GM12878 (cell line): ENCODE measurements around the gene C21orf58. TPM values are rescaled to one million over a fixed set of nuclear protein-coding genes. Genes with fewer than 3 reads are reported as not detected.

Experiments used
- ATAC-seq: fragments of 200-7000 bp; cut with Tn5 transposase; 3 replicates; pipeline ENCODE4 v1.9.1; 2020; ENCODE audit warnings: mild to moderate bottlenecking, moderate library complexity
- BruUV-seq: library from RNA; stranded (reverse); fragments of 400-500 nt; replicated peaks from 2 replicates; lab custom pipeline; 2021; lab: Mats Ljungman, UMichigan
- CTCF ChIA-PET: fragments of 300-600 bp; sonication (Branson Sonifier 250); formaldehyde crosslinking; extraction: SDS; loops from one replicate; lab custom pipeline; 2021; ENCODE audit warnings: inconsistent platforms; lab: Yijun Ruan, JAX
- POLR2A ChIA-PET: fragments of 350-600 bp; formaldehyde crosslinking; extraction: SDS; loops from one replicate; lab custom pipeline; 2021; ENCODE audit warnings: inconsistent platforms; lab: Charles Lee
- RAD21 ChIA-PET: fragments of 300-600 bp; sonication (Branson Sonifier 250); formaldehyde crosslinking; loops from one replicate; lab custom pipeline; 2023; ENCODE audit warnings: antibody characterized with exemption; ENCODE audit not compliant: unreplicated experiment; lab: Charles Lee
- SMC1A ChIA-PET: fragments of 300-600 bp; sonication (Branson Sonifier 250); formaldehyde crosslinking; loops from one replicate; lab custom pipeline; 2023; ENCODE audit not compliant: unreplicated experiment, uncharacterized antibody; lab: Charles Lee
- DNase-seq: peaks from one replicate; pipeline ENCODE4 v3.0.0-alpha.2; 2011; ENCODE audit warnings: low read depth, low spot score
- FAIRE-seq: peaks from 3 replicates; lab custom pipeline; 2011; peaks lifted over from hg19 to GRCh38; lab: Jason Lieb, UNC
- H2AFZ ChIP-seq: 2 replicates; pipeline ENCODE4 v1.6.0; 2011; ENCODE audit warnings: low read depth, low read length, control low read depth; ENCODE audit not compliant: control insufficient read depth
- H3K27ac ChIP-seq: 2 replicates; pipeline ENCODE4 v1.5.1; 2011; ENCODE audit warnings: control low read depth; ENCODE audit not compliant: control insufficient read depth, insufficient read depth
- H3K27me3 ChIP-seq, 2 experiments: replicated peaks in 1 of 2; 2 replicates each; pipeline versions ENCODE4 v1.6.0 to v1.6.1; 2011; ENCODE audit warnings: low read length in 1 of 2; ENCODE audit not compliant: control insufficient read depth in 2 of 2, insufficient read depth in 2 of 2
- H3K36me3 ChIP-seq, 2 experiments: 2 replicates each; pipeline ENCODE4 v1.5.1; 2011; ENCODE audit warnings: low read length in 1 of 2; ENCODE audit not compliant: control insufficient read depth in 2 of 2, insufficient read depth in 2 of 2
- H3K4me1 ChIP-seq: 2 replicates; pipeline ENCODE4 v1.6.1; 2011; ENCODE audit warnings: mild to moderate bottlenecking, low read length, moderate library complexity, mixed read lengths; ENCODE audit not compliant: control insufficient read depth, insufficient read depth
- H3K4me2 ChIP-seq: 2 replicates; pipeline ENCODE4 v1.6.0; 2011; ENCODE audit warnings: control low read depth; ENCODE audit not compliant: control insufficient read depth, insufficient read depth
- H3K4me3 ChIP-seq: fragments of 200-600 bp; sonication (generic); 2 replicates; pipeline ENCODE4 v1.5.1; 2016
- H3K79me2 ChIP-seq: 2 replicates; pipeline ENCODE4 v1.6.0; 2011; ENCODE audit warnings: low read length; ENCODE audit not compliant: control insufficient read depth, insufficient read depth
- H3K9ac ChIP-seq: 2 replicates; pipeline ENCODE4 v1.8.0; 2011; ENCODE audit warnings: low read length, control low read depth, mixed read lengths; ENCODE audit not compliant: control insufficient read depth, insufficient read depth
- H3K9me3 ChIP-seq: replicated peaks from 3 replicates; pipeline ENCODE4 v1.5.1; 2011; ENCODE audit warnings: mild to moderate bottlenecking, low read length; ENCODE audit not compliant: control insufficient read depth, insufficient read depth
- H4K20me1 ChIP-seq: 2 replicates; pipeline ENCODE4 v1.6.0; 2011; ENCODE audit not compliant: control insufficient read depth, insufficient read depth
- CREM ChIP-seq: IDR thresholded peaks from 2 replicates; pipeline ENCODE4 v1.6.1; 2014; ENCODE audit warnings: antibody characterized with exemption, low read depth
- FOXM1 ChIP-seq: IDR thresholded peaks from 2 replicates; pipeline ENCODE4 v1.6.1; 2012; ENCODE audit warnings: low read depth, mild to moderate bottlenecking, inconsistent platforms, low read length, moderate library complexity
- KLF5 ChIP-seq: fragments of 450-650 bp; IDR thresholded peaks from 2 replicates; pipeline ENCODE4 v1.6.1; 2014; ENCODE audit warnings: mild to moderate bottlenecking; ENCODE audit not compliant: partially characterized antibody
- LARP7 ChIP-seq: fragments of 450-650 bp; IDR thresholded peaks from 2 replicates; pipeline ENCODE4 v1.6.1; 2017; ENCODE audit warnings: mild to moderate bottlenecking
- NFXL1 ChIP-seq: fragments of 450-650 bp; IDR thresholded peaks from 2 replicates; pipeline ENCODE4 v1.6.1; 2017; ENCODE audit warnings: antibody characterized with exemption, mild to moderate bottlenecking, borderline replicate concordance
- PAX8 ChIP-seq: fragments of 450-650 bp; IDR thresholded peaks from 2 replicates; pipeline ENCODE4 v1.6.1; 2017; ENCODE audit warnings: mild to moderate bottlenecking, moderate library complexity
- SPI1 ChIP-seq: IDR thresholded peaks from 2 replicates; pipeline ENCODE4 v1.6.1; 2011; ENCODE audit warnings: low read depth, mild to moderate bottlenecking, low read length, moderate library complexity, borderline replicate concordance; ENCODE audit not compliant: insufficient read depth
- STAT3 ChIP-seq: IDR thresholded peaks from 2 replicates; pipeline ENCODE4 v1.6.1; 2011; ENCODE audit warnings: low read depth, low read length, improper control_type of control experiment
- TCF12 ChIP-seq: IDR thresholded peaks from 2 replicates; pipeline ENCODE4 v1.6.1; 2011; ENCODE audit warnings: low read depth, mild to moderate bottlenecking, low read length
- WRNIP1 ChIP-seq: IDR thresholded peaks from 2 replicates; pipeline ENCODE4 v1.6.1; 2011; ENCODE audit warnings: low read depth, low read length, improper control_type of control experiment, borderline replicate concordance
- ZNF274 ChIP-seq: IDR thresholded peaks from one replicate; pipeline ENCODE4 v1.8.0; 2011; ENCODE audit not compliant: insufficient read length, insufficient read depth
- WGBS: methylation state at CpG from one replicate; pipeline ENCODE4 v1.1.6; 2016; ENCODE audit warnings: low lambda C conversion rate; ENCODE audit not compliant: insufficient replicate concordance, insufficient coverage; ENCODE audit errors: missing lambda C conversion rate; 5-methylcytosine and 5-hydroxymethylcytosine counted together
- in situ Hi-C: fragments of 300-500 bp; cut with MboI; formaldehyde crosslinking; loops from 9 replicates; pipeline ENCODE4 v1.14.3; 2018; ENCODE audit warnings: mixed read lengths
- intact Hi-C: fragments of 100-400 bp; cut with micrococcal nuclease; formaldehyde crosslinking; loops from one replicate; pipeline ENCODE4 v1.14.2; 2022; ENCODE audit not compliant: unreplicated experiment
- polyA plus RNA-seq, 11 experiments: library from polyadenylated mRNA; depleted of rRNA in 4 of 11; unstranded in 6 of 11; stranded (reverse) in 5 of 11; fragments of >200 nt; fragmentation: Nextera tagmentation in 4 of 11; fragmentation: Illumina TruSeq in 1 of 11; extraction: Ambion mirVana in 4 of 11; extraction: Trizol in 1 of 11; gene quantifications; 1 replicate in 1 of 11; 2 replicates in 10 of 11; pipeline versions ENCODE4 v1.2.1 to v1.2.3, GENCODE V29; 2011 to 2016; ENCODE audit warnings: inconsistent platforms in 2 of 11, missing spikeins in 2 of 11, low read depth in 1 of 11
- total RNA-seq, 4 experiments: library from RNA; depleted of rRNA in 3 of 4; stranded (reverse); fragments of >200 nt in 3 of 4; fragmentation: Illumina TruSeq in 1 of 4; extraction: Trizol in 1 of 4; gene quantifications; 2 replicates each; pipeline versions ENCODE4 v1.2.1 to v1.2.3, GENCODE V29; 2013 to 2021
- TF ChIP-seq, protein P1 (sequence below): fragments of 450-650 bp; IDR thresholded peaks from 2 replicates; pipeline ENCODE4 v1.6.1; 2016; ENCODE audit warnings: mild to moderate bottlenecking
- TF ChIP-seq, protein P2 (sequence below): fragments of 450-650 bp; IDR thresholded peaks from 2 replicates; pipeline ENCODE4 v1.6.1; 2016; ENCODE audit warnings: mild to moderate bottlenecking, moderate library complexity, borderline replicate concordance
- TF ChIP-seq, protein P3 (sequence below): fragments of 450-650 bp; IDR thresholded peaks from 2 replicates; pipeline ENCODE4 v1.6.1; 2014; ENCODE audit warnings: mild to moderate bottlenecking
- TF ChIP-seq, protein P4 (sequence below): fragments of 450-650 bp; IDR thresholded peaks from 2 replicates; pipeline ENCODE4 v1.6.1; 2017; ENCODE audit warnings: mild to moderate bottlenecking, moderate library complexity

C21orf58 gene
- total and polyA plus RNA-seq, 10 of the 15 experiments (the other 5 are each of a cell fraction or from before 2014, with no cell fraction given): 1.1 to 22.3 (median 11.8) TPM

DNA sequence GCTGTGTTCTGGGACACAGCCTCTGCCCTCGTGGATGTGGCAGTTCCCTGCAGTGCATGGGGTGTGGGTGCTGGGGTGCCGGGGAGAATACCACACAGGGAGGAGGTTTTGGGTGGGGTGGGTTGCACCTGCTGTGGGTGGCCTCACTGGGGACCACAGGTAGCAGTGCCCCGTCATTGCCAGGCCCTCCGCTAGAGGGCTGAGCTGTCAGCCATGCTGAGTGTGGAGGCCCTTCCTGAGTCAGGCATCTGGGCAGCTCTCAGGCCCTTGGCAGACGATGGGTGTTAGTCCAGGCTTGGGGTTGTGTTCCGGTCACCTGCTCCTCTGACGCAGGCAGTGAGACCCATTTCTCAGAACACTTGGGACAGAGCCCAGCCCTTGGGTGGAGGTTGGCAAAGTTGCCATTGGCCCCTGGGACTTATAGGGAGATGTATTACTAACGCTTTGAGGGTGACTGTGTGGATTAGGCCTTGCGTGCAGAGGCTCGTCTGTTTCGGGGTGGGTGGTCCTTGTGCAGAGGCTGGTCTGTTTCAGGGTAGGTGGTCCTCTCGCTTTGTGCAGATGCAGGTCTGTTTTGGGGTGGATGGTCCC, 24.2 kb upstream of the C21orf58 start:
- Histone ChIP-seq H4K20me1 (no peaks in the 10 kb centered on the region), H3K36me3 (peaks cover 23 to 47% of the 10 kb centered on the region in 2 experiments), H3K9me3 (no peaks in the 10 kb centered on the region), H3K27me3 (no peaks in the 10 kb centered on the region), H3K79me2 (no peaks in the 10 kb centered on the region; the same call in 1 of the 2 replicates), H2AFZ (no peak overlapping the region), H3K4me1 (no peaks in the 10 kb centered on the region), H3K4me3 (no peak overlapping the region), H3K27ac (no peak overlapping the region), H3K9ac (no peak overlapping the region), H3K4me2 (no peak overlapping the region)
- ChIA-PET CTCF (no interaction called here), POLR2A (interaction anchor here (1.0 kb wide), 1 partner anchor 41 kb away, joined by 4 read pairs; no protein-coding TSS in a partner anchor), SMC1A (no interaction called here), RAD21 (no interaction called here)
- ATAC-seq (no peak), DNase-seq (no peak), FAIRE-seq (no peak)
- 91% methylated on average over 12 of the region's 12 CpGs for WGBS
- intact Hi-C loops: no loop called here
- in situ Hi-C loops: no loop called here
- no TSS peak for BruUV-seq
- TF ChIP-seq CREM: no peak
- TF ChIP-seq, protein P1, sequence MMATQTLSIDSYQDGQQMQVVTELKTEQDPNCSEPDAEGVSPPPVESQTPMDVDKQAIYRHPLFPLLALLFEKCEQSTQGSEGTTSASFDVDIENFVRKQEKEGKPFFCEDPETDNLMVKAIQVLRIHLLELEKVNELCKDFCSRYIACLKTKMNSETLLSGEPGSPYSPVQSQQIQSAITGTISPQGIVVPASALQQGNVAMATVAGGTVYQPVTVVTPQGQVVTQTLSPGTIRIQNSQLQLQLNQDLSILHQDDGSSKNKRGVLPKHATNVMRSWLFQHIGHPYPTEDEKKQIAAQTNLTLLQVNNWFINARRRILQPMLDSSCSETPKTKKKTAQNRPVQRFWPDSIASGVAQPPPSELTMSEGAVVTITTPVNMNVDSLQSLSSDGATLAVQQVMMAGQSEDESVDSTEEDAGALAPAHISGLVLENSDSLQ: no peak
- TF ChIP-seq SPI1: no peak
- no peak for TF ChIP-seq PAX8
- no peak for TF ChIP-seq TCF12
- TF ChIP-seq, protein P2, sequence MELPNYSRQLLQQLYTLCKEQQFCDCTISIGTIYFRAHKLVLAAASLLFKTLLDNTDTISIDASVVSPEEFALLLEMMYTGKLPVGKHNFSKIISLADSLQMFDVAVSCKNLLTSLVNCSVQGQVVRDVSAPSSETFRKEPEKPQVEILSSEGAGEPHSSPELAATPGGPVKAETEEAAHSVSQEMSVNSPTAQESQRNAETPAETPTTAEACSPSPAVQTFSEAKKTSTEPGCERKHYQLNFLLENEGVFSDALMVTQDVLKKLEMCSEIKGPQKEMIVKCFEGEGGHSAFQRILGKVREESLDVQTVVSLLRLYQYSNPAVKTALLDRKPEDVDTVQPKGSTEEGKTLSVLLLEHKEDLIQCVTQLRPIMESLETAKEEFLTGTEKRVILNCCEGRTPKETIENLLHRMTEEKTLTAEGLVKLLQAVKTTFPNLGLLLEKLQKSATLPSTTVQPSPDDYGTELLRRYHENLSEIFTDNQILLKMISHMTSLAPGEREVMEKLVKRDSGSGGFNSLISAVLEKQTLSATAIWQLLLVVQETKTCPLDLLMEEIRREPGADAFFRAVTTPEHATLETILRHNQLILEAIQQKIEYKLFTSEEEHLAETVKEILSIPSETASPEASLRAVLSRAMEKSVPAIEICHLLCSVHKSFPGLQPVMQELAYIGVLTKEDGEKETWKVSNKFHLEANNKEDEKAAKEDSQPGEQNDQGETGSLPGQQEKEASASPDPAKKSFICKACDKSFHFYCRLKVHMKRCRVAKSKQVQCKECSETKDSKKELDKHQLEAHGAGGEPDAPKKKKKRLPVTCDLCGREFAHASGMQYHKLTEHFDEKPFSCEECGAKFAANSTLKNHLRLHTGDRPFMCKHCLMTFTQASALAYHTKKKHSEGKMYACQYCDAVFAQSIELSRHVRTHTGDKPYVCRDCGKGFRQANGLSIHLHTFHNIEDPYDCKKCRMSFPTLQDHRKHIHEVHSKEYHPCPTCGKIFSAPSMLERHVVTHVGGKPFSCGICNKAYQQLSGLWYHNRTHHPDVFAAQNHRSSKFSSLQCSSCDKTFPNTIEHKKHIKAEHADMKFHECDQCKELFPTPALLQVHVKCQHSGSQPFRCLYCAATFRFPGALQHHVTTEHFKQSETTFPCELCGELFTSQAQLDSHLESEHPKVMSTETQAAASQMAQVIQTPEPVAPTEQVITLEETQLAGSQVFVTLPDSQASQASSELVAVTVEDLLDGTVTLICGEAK: no peak
- TF ChIP-seq, protein P3, sequence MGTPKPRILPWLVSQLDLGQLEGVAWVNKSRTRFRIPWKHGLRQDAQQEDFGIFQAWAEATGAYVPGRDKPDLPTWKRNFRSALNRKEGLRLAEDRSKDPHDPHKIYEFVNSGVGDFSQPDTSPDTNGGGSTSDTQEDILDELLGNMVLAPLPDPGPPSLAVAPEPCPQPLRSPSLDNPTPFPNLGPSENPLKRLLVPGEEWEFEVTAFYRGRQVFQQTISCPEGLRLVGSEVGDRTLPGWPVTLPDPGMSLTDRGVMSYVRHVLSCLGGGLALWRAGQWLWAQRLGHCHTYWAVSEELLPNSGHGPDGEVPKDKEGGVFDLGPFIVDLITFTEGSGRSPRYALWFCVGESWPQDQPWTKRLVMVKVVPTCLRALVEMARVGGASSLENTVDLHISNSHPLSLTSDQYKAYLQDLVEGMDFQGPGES: no peak
- no peak for TF ChIP-seq STAT3
- no peak for TF ChIP-seq LARP7
- TF ChIP-seq NFXL1: no peak
- no peak for TF ChIP-seq FOXM1
- TF ChIP-seq, protein P4, sequence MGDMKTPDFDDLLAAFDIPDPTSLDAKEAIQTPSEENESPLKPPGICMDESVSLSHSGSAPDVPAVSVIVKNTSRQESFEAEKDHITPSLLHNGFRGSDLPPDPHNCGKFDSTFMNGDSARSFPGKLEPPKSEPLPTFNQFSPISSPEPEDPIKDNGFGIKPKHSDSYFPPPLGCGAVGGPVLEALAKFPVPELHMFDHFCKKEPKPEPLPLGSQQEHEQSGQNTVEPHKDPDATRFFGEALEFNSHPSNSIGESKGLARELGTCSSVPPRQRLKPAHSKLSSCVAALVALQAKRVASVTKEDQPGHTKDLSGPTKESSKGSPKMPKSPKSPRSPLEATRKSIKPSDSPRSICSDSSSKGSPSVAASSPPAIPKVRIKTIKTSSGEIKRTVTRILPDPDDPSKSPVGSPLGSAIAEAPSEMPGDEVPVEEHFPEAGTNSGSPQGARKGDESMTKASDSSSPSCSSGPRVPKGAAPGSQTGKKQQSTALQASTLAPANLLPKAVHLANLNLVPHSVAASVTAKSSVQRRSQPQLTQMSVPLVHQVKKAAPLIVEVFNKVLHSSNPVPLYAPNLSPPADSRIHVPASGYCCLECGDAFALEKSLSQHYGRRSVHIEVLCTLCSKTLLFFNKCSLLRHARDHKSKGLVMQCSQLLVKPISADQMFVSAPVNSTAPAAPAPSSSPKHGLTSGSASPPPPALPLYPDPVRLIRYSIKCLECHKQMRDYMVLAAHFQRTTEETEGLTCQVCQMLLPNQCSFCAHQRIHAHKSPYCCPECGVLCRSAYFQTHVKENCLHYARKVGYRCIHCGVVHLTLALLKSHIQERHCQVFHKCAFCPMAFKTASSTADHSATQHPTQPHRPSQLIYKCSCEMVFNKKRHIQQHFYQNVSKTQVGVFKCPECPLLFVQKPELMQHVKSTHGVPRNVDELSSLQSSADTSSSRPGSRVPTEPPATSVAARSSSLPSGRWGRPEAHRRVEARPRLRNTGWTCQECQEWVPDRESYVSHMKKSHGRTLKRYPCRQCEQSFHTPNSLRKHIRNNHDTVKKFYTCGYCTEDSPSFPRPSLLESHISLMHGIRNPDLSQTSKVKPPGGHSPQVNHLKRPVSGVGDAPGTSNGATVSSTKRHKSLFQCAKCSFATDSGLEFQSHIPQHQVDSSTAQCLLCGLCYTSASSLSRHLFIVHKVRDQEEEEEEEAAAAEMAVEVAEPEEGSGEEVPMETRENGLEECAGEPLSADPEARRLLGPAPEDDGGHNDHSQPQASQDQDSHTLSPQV: no peak
- no peak for TF ChIP-seq ZNF274
- no peak for TF ChIP-seq KLF5
- no peak for TF ChIP-seq WRNIP1
